ENCODE data around the gene IFI27L1.

Gene IFI27L1

GRCh38 chr14:94132285-94132887 lies 51.3 kb downstream of the IFI27L1 start:
- peak; percentile 51 for DNase-seq (ENCODE audit: low spot score)

DNA sequence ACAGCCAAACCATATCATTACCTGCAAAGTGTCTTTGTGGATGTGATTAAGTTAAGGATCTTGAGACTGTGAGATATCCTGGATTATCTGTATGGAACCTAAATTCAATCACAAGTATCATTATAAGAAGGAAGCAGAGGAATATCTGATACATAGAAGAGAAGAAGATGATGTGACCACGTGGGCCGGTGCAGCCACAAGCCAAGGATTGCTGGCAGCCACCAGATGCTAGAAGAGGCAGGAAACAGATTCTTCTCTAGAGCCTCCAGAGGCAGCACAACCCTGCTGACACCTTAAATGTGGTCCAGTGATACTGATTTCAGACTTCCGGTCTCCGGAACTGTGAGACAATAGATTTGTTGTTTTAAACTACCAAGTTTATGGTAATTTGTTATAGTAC lies 54.4 kb downstream of the IFI27L1 start:
- DNase-seq (ENCODE audit: low spot score), result no peak

- DNase-seq (ENCODE audit: low spot score), result peak; percentile 69
Observed at GRCh38 chr14:94136575-94137331, 55.6 kb downstream of the IFI27L1 start.

- DNase-seq (ENCODE audit: low spot score), result no peak
Observed at GRCh38 chr14:94138251-94138650, 57.1 kb downstream of the IFI27L1 start.

DNA sequence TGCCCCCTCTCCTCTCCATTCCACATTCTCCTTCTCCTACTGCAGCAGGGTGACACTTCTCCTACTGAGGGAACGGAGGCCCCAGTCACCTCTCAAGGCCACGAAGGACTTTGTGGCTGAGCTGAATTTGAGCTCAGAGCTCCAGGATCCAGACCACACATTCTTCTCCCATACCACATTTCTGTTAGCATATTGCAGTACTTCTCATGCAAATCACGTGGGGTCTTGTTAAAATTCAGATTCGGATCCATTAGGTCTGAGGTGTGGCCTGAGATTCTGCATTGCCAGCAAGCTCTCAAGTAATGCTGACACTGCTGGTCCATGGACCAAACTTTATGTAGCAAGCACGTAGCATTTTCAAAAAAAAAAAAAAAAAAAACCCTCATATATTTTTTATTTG lies 57.9 kb downstream of the IFI27L1 start:
- DNase-seq (ENCODE audit: low spot score), result no peak

DNA sequence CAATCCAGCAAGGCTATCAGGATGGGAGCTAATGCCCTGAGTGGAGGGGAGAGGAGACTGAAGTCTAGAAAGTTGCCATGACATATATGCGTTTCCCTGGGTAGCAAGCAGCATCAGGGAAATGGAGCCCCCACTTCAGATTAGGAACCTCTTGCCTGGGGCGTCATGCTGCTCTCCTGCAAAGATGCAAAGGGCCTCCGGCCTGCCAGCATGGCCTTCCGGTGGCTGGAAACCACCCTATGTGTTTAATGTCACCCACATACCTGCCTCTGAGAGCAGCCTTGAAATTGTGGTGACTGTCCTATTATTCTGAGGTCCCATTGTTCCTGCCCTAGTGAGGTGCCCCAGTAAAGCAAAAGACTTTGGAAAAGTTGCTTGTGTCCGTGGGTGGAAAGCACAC lies 58.3 kb downstream of the IFI27L1 start:
- no peak for DNase-seq (ENCODE audit: low spot score)

DNA sequence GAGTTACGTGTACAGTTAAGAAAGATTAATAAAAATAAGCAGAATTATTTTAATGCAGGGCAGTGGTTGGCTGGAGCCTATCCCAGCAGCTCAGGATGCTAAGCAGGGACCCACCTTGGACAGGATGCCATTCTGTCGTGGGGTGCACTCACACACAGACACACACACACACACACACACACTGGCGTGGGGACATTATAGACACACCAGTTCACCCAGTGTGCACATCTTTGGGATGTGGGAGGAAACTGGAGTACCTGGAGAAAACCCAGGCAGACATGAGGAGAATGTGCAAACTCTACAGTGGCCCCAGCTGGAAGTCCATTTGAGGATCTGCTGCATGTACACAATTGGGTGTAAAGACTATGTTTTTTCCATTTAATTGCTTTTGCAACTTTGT lies 61.1 kb downstream of the IFI27L1 start:
- DNase-seq (ENCODE audit: low spot score), result no peak

GRCh38 chr14:94142836-94143235 lies 61.7 kb downstream of the IFI27L1 start:
- no peak for DNase-seq (ENCODE audit: low spot score)

DNA sequence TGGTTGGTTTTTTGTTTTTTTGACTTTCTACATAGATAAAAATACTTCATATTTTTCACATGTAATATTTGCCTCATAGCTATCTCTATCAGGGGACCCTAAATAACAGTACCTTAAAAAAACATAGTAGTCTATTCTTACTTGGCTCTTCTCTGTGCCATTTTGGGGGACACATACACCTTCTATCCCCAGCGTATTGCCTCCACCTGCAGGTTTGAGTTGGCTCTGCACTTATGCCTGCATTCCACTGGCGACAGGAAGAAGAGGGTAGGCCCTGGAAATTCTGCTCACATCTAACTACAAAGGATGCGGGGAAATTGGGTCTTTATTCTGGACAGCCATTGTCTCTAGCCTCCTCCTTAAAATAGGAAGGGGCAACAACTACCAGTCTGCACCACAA lies 62.1 kb downstream of the IFI27L1 start:
- no peak for DNase-seq (ENCODE audit: low spot score)

DNA sequence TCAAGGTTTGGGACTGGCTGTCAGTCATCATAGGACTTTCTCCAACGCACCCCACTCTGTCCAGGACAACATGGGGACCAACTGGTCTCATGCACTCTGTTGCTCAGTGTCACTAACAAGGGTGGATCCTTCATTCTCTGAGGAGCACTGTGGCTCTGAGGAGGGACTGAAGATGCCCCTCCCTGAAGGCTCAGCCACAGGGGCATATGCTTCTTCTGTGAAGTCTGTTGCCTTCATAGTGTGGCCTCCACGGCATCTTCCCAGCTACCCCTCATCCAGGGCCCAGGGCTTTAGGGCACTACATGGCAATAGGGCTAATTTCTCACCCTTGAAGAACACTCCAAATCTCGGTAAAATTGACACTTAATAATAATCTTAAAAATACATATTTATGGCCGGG lies 62.6 kb downstream of the IFI27L1 start:
- DNase-seq (ENCODE audit: low spot score), result no peak

GRCh38 chr14:94144765-94145164 lies 63.7 kb downstream of the IFI27L1 start:
- no peak for DNase-seq (ENCODE audit: low spot score)

GRCh38 chr14:94145902-94146527 lies 64.9 kb downstream of the IFI27L1 start:
- no peak for DNase-seq (ENCODE audit: low spot score)

All from COLO829 (cell line).